Measurements from ENCODE around the gene SUSD6. TPM values are rescaled to one million over a fixed set of nuclear protein-coding genes. Genes with fewer than 3 reads are reported as not detected.

The SUSD6 gene
- total and polyA plus RNA-seq, 2 experiments from 2014 or later: 2.8 to 3.4 TPM

DNA sequence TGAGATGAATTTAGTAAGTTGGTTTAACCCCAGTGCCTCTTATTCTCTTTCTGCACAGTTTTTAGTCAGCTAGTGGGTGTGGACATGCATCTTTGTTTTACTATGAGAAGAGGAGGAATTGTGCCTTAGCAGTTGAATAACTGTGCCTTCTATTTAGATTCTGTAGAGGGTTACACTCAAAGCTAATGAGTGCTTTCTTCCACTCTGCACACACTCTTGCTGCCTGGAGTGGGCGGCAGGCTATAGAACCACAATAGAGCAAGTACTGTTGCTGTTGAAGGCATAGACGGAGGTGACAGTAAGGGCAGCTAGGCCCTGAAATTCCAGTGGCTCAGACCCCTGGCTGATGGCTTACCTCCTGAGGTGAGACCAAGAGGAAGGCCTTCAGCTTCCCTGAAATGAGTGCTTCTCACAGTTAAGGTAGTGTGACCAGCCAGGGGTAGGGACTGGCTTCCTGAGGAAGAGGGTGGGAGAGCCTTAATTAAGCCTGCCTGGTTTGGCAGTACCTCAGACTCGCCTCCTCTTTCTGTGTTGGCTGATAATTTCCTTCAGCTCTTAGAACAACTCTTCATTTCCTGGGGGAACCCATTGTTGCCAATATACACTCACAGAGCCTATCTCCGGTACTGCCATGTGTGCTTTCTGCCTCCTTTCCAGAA, 24.7 kb downstream of the SUSD6 start:
- H3K27me3 Mint-ChIP-seq (ENCODE audit: insufficient read depth, low read depth, poor library complexity): peaks cover 12% of the 10 kb centered on the region
- peaks cover 68% of the 10 kb centered on the region for H3K4me1 Mint-ChIP-seq
- H3K4me2 ChIP-seq: no peak overlapping the region
- TF ChIP-seq STAT1 (IDR thresholded peaks at IDR 0.05; ENCODE audit: unreplicated experiment) (no peak), ETS1 (IDR thresholded peaks at IDR 0.05) (no peak), EZH2 (IDR thresholded peaks at IDR 0.05; ENCODE audit: low read depth, unreplicated experiment) (no peak), JUNB (IDR thresholded peaks at IDR 0.05; ENCODE audit: unreplicated experiment) (no peak), REST (IDR thresholded peaks at IDR 0.05; ENCODE audit: unreplicated experiment) (no peak), EZH2phosphoT487 (IDR thresholded peaks at IDR 0.05; ENCODE audit: unreplicated experiment) (no peak), NANOG (IDR thresholded peaks at IDR 0.05; ENCODE audit: borderline replicate concordance) (no peak), CREB1 (CRISPR knock-in tag; IDR thresholded peaks at IDR 0.05; ENCODE audit: low read depth) (no peak)
- TF ChIP-seq, protein P1, sequence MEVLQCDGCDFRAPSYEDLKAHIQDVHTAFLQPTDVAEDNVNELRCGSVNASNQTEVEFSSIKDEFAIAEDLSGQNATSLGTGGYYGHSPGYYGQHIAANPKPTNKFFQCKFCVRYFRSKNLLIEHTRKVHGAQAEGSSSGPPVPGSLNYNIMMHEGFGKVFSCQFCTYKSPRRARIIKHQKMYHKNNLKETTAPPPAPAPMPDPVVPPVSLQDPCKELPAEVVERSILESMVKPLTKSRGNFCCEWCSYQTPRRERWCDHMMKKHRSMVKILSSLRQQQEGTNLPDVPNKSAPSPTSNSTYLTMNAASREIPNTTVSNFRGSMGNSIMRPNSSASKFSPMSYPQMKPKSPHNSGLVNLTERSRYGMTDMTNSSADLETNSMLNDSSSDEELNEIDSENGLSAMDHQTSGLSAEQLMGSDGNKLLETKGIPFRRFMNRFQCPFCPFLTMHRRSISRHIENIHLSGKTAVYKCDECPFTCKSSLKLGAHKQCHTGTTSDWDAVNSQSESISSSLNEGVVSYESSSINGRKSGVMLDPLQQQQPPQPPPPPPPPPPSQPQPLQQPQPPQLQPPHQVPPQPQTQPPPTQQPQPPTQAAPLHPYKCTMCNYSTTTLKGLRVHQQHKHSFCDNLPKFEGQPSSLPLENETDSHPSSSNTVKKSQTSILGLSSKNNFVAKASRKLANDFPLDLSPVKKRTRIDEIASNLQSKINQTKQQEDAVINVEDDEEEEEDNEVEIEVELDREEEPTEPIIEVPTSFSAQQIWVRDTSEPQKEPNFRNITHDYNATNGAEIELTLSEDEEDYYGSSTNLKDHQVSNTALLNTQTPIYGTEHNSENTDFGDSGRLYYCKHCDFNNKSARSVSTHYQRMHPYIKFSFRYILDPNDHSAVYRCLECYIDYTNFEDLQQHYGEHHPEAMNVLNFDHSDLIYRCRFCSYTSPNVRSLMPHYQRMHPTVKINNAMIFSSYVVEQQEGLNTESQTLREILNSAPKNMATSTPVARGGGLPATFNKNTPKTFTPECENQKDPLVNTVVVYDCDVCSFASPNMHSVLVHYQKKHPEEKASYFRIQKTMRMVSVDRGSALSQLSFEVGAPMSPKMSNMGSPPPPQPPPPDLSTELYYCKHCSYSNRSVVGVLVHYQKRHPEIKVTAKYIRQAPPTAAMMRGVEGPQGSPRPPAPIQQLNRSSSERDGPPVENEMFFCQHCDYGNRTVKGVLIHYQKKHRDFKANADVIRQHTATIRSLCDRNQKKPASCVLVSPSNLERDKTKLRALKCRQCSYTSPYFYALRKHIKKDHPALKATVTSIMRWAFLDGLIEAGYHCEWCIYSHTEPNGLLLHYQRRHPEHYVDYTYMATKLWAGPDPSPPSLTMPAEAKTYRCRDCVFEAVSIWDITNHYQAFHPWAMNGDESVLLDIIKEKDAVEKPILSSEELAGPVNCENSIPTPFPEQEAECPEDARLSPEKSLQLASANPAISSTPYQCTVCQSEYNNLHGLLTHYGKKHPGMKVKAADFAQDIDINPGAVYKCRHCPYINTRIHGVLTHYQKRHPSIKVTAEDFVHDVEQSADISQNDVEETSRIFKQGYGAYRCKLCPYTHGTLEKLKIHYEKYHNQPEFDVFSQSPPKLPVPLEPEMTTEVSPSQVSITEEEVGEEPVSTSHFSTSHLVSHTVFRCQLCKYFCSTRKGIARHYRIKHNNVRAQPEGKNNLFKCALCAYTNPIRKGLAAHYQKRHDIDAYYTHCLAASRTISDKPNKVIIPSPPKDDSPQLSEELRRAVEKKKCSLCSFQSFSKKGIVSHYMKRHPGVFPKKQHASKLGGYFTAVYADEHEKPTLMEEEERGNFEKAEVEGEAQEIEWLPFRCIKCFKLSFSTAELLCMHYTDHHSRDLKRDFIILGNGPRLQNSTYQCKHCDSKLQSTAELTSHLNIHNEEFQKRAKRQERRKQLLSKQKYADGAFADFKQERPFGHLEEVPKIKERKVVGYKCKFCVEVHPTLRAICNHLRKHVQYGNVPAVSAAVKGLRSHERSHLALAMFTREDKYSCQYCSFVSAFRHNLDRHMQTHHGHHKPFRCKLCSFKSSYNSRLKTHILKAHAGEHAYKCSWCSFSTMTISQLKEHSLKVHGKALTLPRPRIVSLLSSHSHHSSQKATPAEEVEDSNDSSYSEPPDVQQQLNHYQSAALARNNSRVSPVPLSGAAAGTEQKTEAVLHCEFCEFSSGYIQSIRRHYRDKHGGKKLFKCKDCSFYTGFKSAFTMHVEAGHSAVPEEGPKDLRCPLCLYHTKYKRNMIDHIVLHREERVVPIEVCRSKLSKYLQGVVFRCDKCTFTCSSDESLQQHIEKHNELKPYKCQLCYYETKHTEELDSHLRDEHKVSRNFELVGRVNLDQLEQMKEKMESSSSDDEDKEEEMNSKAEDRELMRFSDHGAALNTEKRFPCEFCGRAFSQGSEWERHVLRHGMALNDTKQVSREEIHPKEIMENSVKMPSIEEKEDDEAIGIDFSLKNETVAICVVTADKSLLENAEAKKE (CRISPR knock-in tag; IDR thresholded peaks at IDR 0.05): no peak
- H3K9me3 Mint-ChIP-seq: peaks cover 8% of the 10 kb centered on the region
- no peaks in the 10 kb centered on the region; the same call in 1 of the 2 replicates for H3K9me2 ChIP-seq (ENCODE audit: insufficient read depth)
- no peaks in the 10 kb centered on the region for H4K20me1 ChIP-seq (replicated peaks; ENCODE audit: insufficient read depth)
- H3K36me3 ChIP-seq (ENCODE audit: insufficient read depth): peaks cover 1% of the 10 kb centered on the region; the same call in 1 of the 2 replicates
- H2AFZ ChIP-seq: no peak overlapping the region
- H3K4me3 Mint-ChIP-seq: no peak overlapping the region
- no peak for DNase-seq (ENCODE audit: low spot score)
- H3K27ac ChIP-seq (ENCODE audit: low read depth): no peak overlapping the region
- peaks cover 49% of the 10 kb centered on the region for H3K4me1 ChIP-seq (ENCODE audit: insufficient read depth)
- H3K27ac Mint-ChIP-seq: no peak overlapping the region
- ATAC-seq: no peak
- H3K36me3 Mint-ChIP-seq (ENCODE audit: low read depth): peaks cover 5% of the 10 kb centered on the region
- H3K4me3 ChIP-seq: no peak overlapping the region
- no peaks in the 10 kb centered on the region; the same call in 1 of the 2 replicates for H3F3A ChIP-seq (replicated peaks; ENCODE audit: low read depth)
- H3K27me3 ChIP-seq (ENCODE audit: insufficient read depth): no peaks in the 10 kb centered on the region
- no peaks in the 10 kb centered on the region; the same call in 1 of the 2 replicates for H3K79me2 ChIP-seq (replicated peaks; ENCODE audit: insufficient read depth)

Measured in GM23338 (cell line).